K562 (cell line): ENCODE measurements around the gene HINT3. TPM values are rescaled to one million over a fixed set of nuclear protein-coding genes. Genes with fewer than 3 reads are reported as not detected.

Source experiments
- ATAC-seq: fragments of 200-7000 bp; cut with Tn5 transposase; 3 replicates; pipeline ENCODE4 v1.9.1; 2020; ENCODE audit warnings: moderate library complexity
- BruUV-seq: library from RNA; stranded (reverse); fragments of 400-500 nt; replicated peaks from 2 replicates; lab custom pipeline; 2021; lab: Mats Ljungman, UMichigan
- CTCF ChIA-PET: fragments of 300-600 bp; formaldehyde crosslinking; extraction: SDS; loops from one replicate; lab custom pipeline; 2021; ENCODE audit warnings: low intra/inter-chr PET ratio; lab: Yijun Ruan, JAX
- POLR2A ChIA-PET: fragments of 300-600, 350-650 bp; sonication (Branson Sonifier 250); formaldehyde crosslinking; extraction: SDS; loops from one replicate; lab custom pipeline; 2021; ENCODE audit warnings: antibody characterized with exemption, inconsistent platforms; lab: Yijun Ruan, JAX
- DNase-seq, 4 experiments: peaks; one replicate each; pipeline versions ENCODE4 v3.0.0 to v3.0.0-alpha.2; 2011 to 2018; ENCODE audit warnings: low spot score in 3 of 4, mixed read lengths in 3 of 4; ENCODE audit errors: extremely low read depth in 1 of 4
- FAIRE-seq: peaks from 2 replicates; lab custom pipeline; 2011; peaks lifted over from hg19 to GRCh38; lab: Jason Lieb, UNC
- H2AFZ ChIP-seq: 2 replicates; pipeline ENCODE4 v1.6.0; 2011; ENCODE audit warnings: low read depth, low read length, control low read depth, inconsistent platforms
- H3K27ac ChIP-seq: fragments of 200-600 bp; 3 replicates; pipeline ENCODE4 v1.8.0; 2011; ENCODE audit warnings: low read depth, mild to moderate bottlenecking, control low read depth, inconsistent platforms, low read length, moderate library complexity, mixed read lengths; ENCODE audit errors: extremely low read depth
- H3K27me3 ChIP-seq, 2 experiments: fragments of 300-600 bp in 1 of 2; 2 replicates in 1 of 2; 3 replicates in 1 of 2; pipeline versions ENCODE4 v1.6.0 to v1.8.0; 2011; ENCODE audit warnings: inconsistent platforms in 2 of 2, low read length in 2 of 2, mild to moderate bottlenecking in 1 of 2, mixed read lengths in 1 of 2, moderate library complexity in 1 of 2; ENCODE audit not compliant: control insufficient read depth in 2 of 2, insufficient read depth in 2 of 2
- H3K36me3 ChIP-seq: fragments of 300-600 bp; 3 replicates; pipeline ENCODE4 v1.8.0; 2011; ENCODE audit warnings: mild to moderate bottlenecking, low read length, inconsistent platforms; ENCODE audit not compliant: control insufficient read depth, insufficient read depth
- H3K4me1 ChIP-seq, 2 experiments: fragments of 200-600 bp in 1 of 2; replicated peaks in 1 of 2; 2 replicates in 1 of 2; 3 replicates in 1 of 2; pipeline versions ENCODE4 v1.5.1 to v1.8.0; 2011; ENCODE audit warnings: inconsistent platforms in 2 of 2, low read length in 2 of 2, mild to moderate bottlenecking in 1 of 2, mixed read lengths in 1 of 2, moderate library complexity in 1 of 2; ENCODE audit not compliant: control insufficient read depth in 2 of 2, insufficient read depth in 2 of 2
- H3K4me2 ChIP-seq: 2 replicates; pipeline ENCODE4 v1.6.1; 2011; ENCODE audit warnings: low read length, control low read depth, inconsistent platforms, mixed read lengths; ENCODE audit not compliant: insufficient read depth
- H3K4me3 ChIP-seq: fragments of 200-600 bp; sonication (generic), shearing (Covaris generic); 2 replicates; pipeline ENCODE4 v1.5.1; 2016; ENCODE audit warnings: control low read depth, inconsistent platforms
- H3K79me2 ChIP-seq: fragments of 200-600 bp; 3 replicates; pipeline ENCODE4 v1.8.0; 2011; ENCODE audit warnings: low read length, inconsistent platforms; ENCODE audit not compliant: control insufficient read depth, insufficient read depth
- H3K9ac ChIP-seq, 2 experiments: 2 replicates each; pipeline versions ENCODE4 v1.6.0 to v1.6.1; 2011; ENCODE audit warnings: low read depth in 2 of 2, low read length in 2 of 2, control low read depth in 1 of 2, inconsistent platforms in 1 of 2, mild to moderate bottlenecking in 1 of 2, mixed read lengths in 1 of 2; ENCODE audit not compliant: insufficient read depth in 1 of 2
- H3K9me1 ChIP-seq: one replicate; pipeline ENCODE4 v1.6.0; 2011; ENCODE audit warnings: inconsistent platforms, mild to moderate bottlenecking, low read length, moderate library complexity; ENCODE audit not compliant: control insufficient read depth, insufficient read depth
- H3K9me3 ChIP-seq: replicated peaks from 2 replicates; pipeline ENCODE4 v1.5.1; 2011; ENCODE audit warnings: low read depth, low read length, inconsistent platforms; ENCODE audit not compliant: control insufficient read depth, insufficient read depth
- H4K20me1 ChIP-seq: replicated peaks from 2 replicates; pipeline ENCODE4 v1.6.1; 2011; ENCODE audit warnings: low read length, inconsistent platforms, mixed read lengths; ENCODE audit not compliant: control insufficient read depth, insufficient read depth
- BMI1 ChIP-seq: fragments of 150-350 bp; IDR thresholded peaks from 2 replicates; pipeline ENCODE4 v1.6.1; 2014; ENCODE audit warnings: low read length
- CBX5 ChIP-seq: IDR thresholded peaks from 2 replicates; pipeline ENCODE4 v1.6.1; 2014; ENCODE audit warnings: low read depth, borderline replicate concordance
- ETV6 ChIP-seq, 3 experiments: fragments of 150-350 bp in 1 of 3; sonication (generic) in 1 of 3; formaldehyde crosslinking in 1 of 3; IDR thresholded peaks; 2 replicates each; pipeline versions ENCODE4 v1.6.1 to v1.8.0; 2014 to 2022; ENCODE audit warnings: borderline replicate concordance in 2 of 3, low read depth in 2 of 3, antibody characterized with exemption in 1 of 3, low read length in 1 of 3, mild to moderate bottlenecking in 1 of 3, missing genetic modification reagents in 1 of 3
- FOXP1 ChIP-seq: sonication (generic); formaldehyde crosslinking; IDR thresholded peaks from 2 replicates; pipeline ENCODE4 v1.8.0; 2022; ENCODE audit warnings: mild to moderate bottlenecking, missing genetic modification reagents
- GATAD2B ChIP-seq: fragments of 450-650 bp; IDR thresholded peaks from 2 replicates; pipeline ENCODE4 v1.6.1; 2017; ENCODE audit warnings: mild to moderate bottlenecking, borderline replicate concordance
- RFX7 ChIP-seq: fragments of 250-450 bp; sonication (Bioruptor Pico); IDR thresholded peaks from 2 replicates; pipeline ENCODE4 v1.5.1; 2021; ENCODE audit warnings: mild to moderate bottlenecking
- WGBS: fragments of 100-300 bp; shearing (Covaris generic); methylation state at CpG from one replicate; pipeline ENCODE4 v1.1.6; 2016; ENCODE audit warnings: low coverage, mixed read lengths; ENCODE audit not compliant: insufficient coverage; ENCODE audit errors: missing lambda C conversion rate; 5-methylcytosine and 5-hydroxymethylcytosine counted together
- in situ Hi-C: fragments of 300-500 bp; cut with MboI; formaldehyde crosslinking; loops from 4 replicates; pipeline ENCODE4 v1.15.0; 2018; ENCODE audit warnings: inconsistent platforms, mixed read lengths
- intact Hi-C: fragments of 100-400 bp; cut with micrococcal nuclease; formaldehyde crosslinking; loops from 2 replicates; pipeline ENCODE4 v1.14.2; 2022
- polyA plus RNA-seq, 8 experiments: library from polyadenylated mRNA; depleted of rRNA in 4 of 8; stranded (reverse) in 5 of 8; unstranded in 3 of 8; fragments of >200 nt; fragmentation: Nextera tagmentation in 2 of 8; fragmentation: Illumina TruSeq in 1 of 8; extraction: Ambion mirVana in 2 of 8; extraction: Trizol in 1 of 8; gene quantifications; 2 replicates each; pipeline versions ENCODE4 v1.2.1 to v1.2.3, GENCODE V29; 2011 to 2014; ENCODE audit warnings: inconsistent platforms in 1 of 8, missing spikeins in 1 of 8
- total RNA-seq, 7 experiments: library from RNA; depleted of rRNA in 6 of 7; stranded (reverse); fragments of >200 nt in 6 of 7; fragmentation: Illumina TruSeq in 2 of 7; extraction: Trizol in 2 of 7; gene quantifications; 2 replicates each; pipeline versions ENCODE4 v1.2.1 to v1.2.3, GENCODE V29; 2011 to 2021; ENCODE audit warnings: low replicate concordance in 1 of 7
- TF ChIP-seq, protein P1 (sequence below): fragments of 450-650 bp; formaldehyde crosslinking; IDR thresholded peaks from 2 replicates; pipeline ENCODE4 v1.4.0; 2020; ENCODE audit warnings: mild to moderate bottlenecking, moderate library complexity
- TF ChIP-seq, protein P2 (sequence below): sonication (generic); formaldehyde crosslinking; IDR thresholded peaks from 2 replicates; pipeline ENCODE4 v1.5.0; 2020; ENCODE audit warnings: missing genetic modification reagents
- TF ChIP-seq, protein P3 (sequence below): sonication (generic); formaldehyde crosslinking; IDR thresholded peaks from 2 replicates; pipeline ENCODE4 v1.8.1; 2023; ENCODE audit warnings: missing genetic modification reagents, mild to moderate bottlenecking, borderline replicate concordance
- TF ChIP-seq, protein P4 (sequence below): fragments of 450-650 bp; IDR thresholded peaks from 2 replicates; pipeline ENCODE4 v1.6.1; 2016

The HINT3 gene
- total and polyA plus RNA-seq, 9 of the 15 experiments (the other 6 are each of a cell fraction or from before 2014, with no cell fraction given): 1.4 to 16.6 (median 10.8) TPM

DNA sequence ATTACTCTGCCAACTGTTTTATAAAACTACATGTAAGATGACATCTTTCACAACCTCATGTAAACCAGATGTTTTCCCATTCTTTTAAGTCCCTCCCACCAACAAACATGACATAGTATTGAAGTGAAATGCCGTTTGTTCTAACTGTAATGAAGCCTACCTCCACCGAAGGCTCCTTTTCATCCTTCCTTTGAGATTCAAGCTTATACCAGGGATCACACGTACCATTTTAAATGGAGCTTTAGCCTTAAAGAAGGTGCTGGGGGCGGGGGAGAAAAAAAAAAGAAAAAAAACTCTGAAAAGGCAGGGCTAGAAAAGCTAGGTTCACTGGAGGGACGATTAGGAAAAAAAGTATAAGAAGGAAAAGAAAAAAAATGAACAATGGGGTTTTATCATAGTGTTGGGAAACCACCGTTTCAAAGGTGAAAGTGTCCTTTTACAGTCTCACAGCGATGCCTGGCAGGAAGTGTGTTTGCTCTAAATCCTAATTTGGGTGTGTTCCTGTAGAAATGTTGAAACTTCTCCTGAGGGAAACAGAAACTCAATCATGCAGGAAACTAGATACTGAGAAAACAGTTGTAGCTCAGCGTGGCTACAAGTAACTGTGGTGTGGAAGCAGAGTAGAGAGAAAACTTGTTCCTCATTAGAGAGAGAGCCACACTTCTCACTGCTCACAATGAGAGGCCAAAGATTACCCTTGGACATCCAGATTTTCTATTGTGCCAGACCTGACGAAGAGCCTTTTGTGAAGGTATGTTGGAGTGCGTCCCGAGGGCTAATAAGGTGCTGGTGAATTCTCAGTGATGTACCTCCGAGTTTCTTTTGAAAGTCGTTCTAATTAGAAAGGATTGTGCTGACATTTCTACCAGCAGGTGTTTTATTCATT, 37.6 kb upstream of the HINT3 start:
- peak overlapping the region; percentile 35; the same call in 1 of the 2 replicates for H3K4me2 ChIP-seq
- no peak for TF ChIP-seq GATAD2B
- no peak for TF ChIP-seq ETV6 (IDR thresholded peaks at IDR 0.05; ENCODE audit: borderline replicate concordance in 1 of 2, low read depth in 2 of 2, low read length in 1 of 2)
- no peak for TF ChIP-seq ETV6 (CRISPR knock-in tag; IDR thresholded peaks at IDR 0.05; ENCODE audit: borderline replicate concordance)
- no peak for TF ChIP-seq CBX5
- TF ChIP-seq, protein P1, sequence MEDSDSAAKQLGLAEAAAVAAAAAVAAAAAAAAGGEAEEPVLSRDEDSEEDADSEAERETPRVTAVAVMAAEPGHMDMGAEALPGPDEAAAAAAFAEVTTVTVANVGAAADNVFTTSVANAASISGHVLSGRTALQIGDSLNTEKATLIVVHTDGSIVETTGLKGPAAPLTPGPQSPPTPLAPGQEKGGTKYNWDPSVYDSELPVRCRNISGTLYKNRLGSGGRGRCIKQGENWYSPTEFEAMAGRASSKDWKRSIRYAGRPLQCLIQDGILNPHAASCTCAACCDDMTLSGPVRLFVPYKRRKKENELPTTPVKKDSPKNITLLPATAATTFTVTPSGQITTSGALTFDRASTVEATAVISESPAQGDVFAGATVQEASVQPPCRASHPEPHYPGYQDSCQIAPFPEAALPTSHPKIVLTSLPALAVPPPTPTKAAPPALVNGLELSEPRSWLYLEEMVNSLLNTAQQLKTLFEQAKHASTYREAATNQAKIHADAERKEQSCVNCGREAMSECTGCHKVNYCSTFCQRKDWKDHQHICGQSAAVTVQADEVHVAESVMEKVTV: no peak
- TF ChIP-seq, protein P2, sequence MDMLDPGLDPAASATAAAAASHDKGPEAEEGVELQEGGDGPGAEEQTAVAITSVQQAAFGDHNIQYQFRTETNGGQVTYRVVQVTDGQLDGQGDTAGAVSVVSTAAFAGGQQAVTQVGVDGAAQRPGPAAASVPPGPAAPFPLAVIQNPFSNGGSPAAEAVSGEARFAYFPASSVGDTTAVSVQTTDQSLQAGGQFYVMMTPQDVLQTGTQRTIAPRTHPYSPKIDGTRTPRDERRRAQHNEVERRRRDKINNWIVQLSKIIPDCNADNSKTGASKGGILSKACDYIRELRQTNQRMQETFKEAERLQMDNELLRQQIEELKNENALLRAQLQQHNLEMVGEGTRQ (CRISPR knock-in tag): no peak
- TF ChIP-seq, protein P3, sequence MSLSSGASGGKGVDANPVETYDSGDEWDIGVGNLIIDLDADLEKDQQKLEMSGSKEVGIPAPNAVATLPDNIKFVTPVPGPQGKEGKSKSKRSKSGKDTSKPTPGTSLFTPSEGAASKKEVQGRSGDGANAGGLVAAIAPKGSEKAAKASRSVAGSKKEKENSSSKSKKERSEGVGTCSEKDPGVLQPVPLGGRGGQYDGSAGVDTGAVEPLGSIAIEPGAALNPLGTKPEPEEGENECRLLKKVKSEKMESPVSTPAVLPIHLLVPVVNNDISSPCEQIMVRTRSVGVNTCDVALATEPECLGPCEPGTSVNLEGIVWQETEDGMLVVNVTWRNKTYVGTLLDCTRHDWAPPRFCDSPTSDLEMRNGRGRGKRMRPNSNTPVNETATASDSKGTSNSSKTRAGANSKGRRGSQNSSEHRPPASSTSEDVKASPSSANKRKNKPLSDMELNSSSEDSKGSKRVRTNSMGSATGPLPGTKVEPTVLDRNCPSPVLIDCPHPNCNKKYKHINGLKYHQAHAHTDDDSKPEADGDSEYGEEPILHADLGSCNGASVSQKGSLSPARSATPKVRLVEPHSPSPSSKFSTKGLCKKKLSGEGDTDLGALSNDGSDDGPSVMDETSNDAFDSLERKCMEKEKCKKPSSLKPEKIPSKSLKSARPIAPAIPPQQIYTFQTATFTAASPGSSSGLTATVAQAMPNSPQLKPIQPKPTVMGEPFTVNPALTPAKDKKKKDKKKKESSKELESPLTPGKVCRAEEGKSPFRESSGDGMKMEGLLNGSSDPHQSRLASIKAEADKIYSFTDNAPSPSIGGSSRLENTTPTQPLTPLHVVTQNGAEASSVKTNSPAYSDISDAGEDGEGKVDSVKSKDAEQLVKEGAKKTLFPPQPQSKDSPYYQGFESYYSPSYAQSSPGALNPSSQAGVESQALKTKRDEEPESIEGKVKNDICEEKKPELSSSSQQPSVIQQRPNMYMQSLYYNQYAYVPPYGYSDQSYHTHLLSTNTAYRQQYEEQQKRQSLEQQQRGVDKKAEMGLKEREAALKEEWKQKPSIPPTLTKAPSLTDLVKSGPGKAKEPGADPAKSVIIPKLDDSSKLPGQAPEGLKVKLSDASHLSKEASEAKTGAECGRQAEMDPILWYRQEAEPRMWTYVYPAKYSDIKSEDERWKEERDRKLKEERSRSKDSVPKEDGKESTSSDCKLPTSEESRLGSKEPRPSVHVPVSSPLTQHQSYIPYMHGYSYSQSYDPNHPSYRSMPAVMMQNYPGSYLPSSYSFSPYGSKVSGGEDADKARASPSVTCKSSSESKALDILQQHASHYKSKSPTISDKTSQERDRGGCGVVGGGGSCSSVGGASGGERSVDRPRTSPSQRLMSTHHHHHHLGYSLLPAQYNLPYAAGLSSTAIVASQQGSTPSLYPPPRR (CRISPR knock-in tag): no peak
- TF ChIP-seq FOXP1 (CRISPR knock-in tag): no peak
- no peak for TF ChIP-seq BMI1
- no peak for TF ChIP-seq RFX7 (CRISPR knock-in tag)
- TF ChIP-seq, protein P4, sequence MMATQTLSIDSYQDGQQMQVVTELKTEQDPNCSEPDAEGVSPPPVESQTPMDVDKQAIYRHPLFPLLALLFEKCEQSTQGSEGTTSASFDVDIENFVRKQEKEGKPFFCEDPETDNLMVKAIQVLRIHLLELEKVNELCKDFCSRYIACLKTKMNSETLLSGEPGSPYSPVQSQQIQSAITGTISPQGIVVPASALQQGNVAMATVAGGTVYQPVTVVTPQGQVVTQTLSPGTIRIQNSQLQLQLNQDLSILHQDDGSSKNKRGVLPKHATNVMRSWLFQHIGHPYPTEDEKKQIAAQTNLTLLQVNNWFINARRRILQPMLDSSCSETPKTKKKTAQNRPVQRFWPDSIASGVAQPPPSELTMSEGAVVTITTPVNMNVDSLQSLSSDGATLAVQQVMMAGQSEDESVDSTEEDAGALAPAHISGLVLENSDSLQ: no peak

More for the DNA sequence above, 37.6 kb upstream of the HINT3 start:
- Histone ChIP-seq H3K79me2 (no peaks in the 10 kb centered on the region), H3K9ac (peak overlapping the region in 1 of 2 experiments; percentile 12; a peak in 1 of 4 replicates), H3K27ac (peak overlapping the region; percentile 40; the same call in 2 of the 3 replicates), H3K4me1 (peaks cover 6 to 15% of the 10 kb centered on the region in 2 experiments), H2AFZ (peak overlapping the region; percentile 68), H3K9me3 (no peaks in the 10 kb centered on the region), H4K20me1 (no peaks in the 10 kb centered on the region), H3K9me1 (no peaks in the 10 kb centered on the region), H3K27me3 (no peaks in the 10 kb centered on the region), H3K36me3 (peaks cover 54% of the 10 kb centered on the region), H3K4me3 (no peak overlapping the region)
- no TSS peak for BruUV-seq
- in situ Hi-C loops (no loop called here), intact Hi-C loops (no loop called here)
- ATAC-seq (peak; percentile 40), FAIRE-seq (peak; percentile 35), DNase-seq (peak in 1 of 4 experiments; percentile 16)
- POLR2A ChIA-PET: interaction anchor here (0.6 to 2.0 kb wide), 6 partner anchors 8 to 67 kb away, joined by 3 to 6 read pairs (median 4); partner anchors contain the start of gene TRMT11
- CTCF ChIA-PET: no interaction called here
- 43% methylated on average over 12 of the region's 13 CpGs for WGBS
